K562 (cell line): ENCODE measurements around the gene DHDH. TPM values are rescaled to one million over a fixed set of nuclear protein-coding genes. Genes with fewer than 3 reads are reported as not detected.
A peak's percentile ranks its signal among the peaks of the same experiment; 100 is the strongest.

Experiments used
- ATF4 ChIP-seq: fragments of 450-650 bp; formaldehyde crosslinking; IDR thresholded peaks from 2 replicates; pipeline ENCODE4 v1.4.0; 2022; ENCODE audit warnings: mild to moderate bottlenecking, moderate library complexity
- BRD9 ChIP-seq: fragments of 450-650 bp; IDR thresholded peaks from 2 replicates; pipeline ENCODE4 v1.6.1; 2018; ENCODE audit warnings: low read depth; ENCODE audit not compliant: partially characterized antibody
- CXXC5 ChIP-seq: fragments of 250-450 bp; sonication (Bioruptor Pico); IDR thresholded peaks from 2 replicates; pipeline ENCODE4 v1.8.0; 2022; ENCODE audit warnings: inconsistent platforms, mild to moderate bottlenecking, moderate library complexity
- FOXA3 ChIP-seq, 2 experiments: fragments of 450-650 bp in 1 of 2; sonication (generic) in 1 of 2; formaldehyde crosslinking; IDR thresholded peaks in 1 of 2; conservative IDR thresholded peaks in 1 of 2; 2 replicates each; pipeline versions ENCODE4 v1.4.0 to v1.8.0; 2020 to 2022; ENCODE audit warnings: mild to moderate bottlenecking in 2 of 2, missing genetic modification reagents in 1 of 2
- GATA2 ChIP-seq: sonication (generic); formaldehyde crosslinking; IDR thresholded peaks from 2 replicates; pipeline ENCODE4 v1.4.0; 2020; ENCODE audit warnings: mild to moderate bottlenecking, missing genetic modification reagents
- GTF2E2 ChIP-seq: fragments of 200-800 bp; sonication (Bioruptor generic); IDR thresholded peaks from 2 replicates; pipeline ENCODE4 v1.6.1; 2016; ENCODE audit warnings: missing genetic modification characterization, missing compliant biosample characterization
- HCFC1 ChIP-seq: IDR thresholded peaks from 2 replicates; pipeline ENCODE4 v1.6.1; 2012; ENCODE audit warnings: low read depth, low read length, improper control_type of control experiment
- HNRNPK ChIP-seq: fragments of 200-400 bp; formaldehyde crosslinking; IDR thresholded peaks from one replicate; pipeline ENCODE4 v1.6.1; 2018; ENCODE audit warnings: mild to moderate bottlenecking, low read depth, low read length; ENCODE audit not compliant: poor library complexity, severe bottlenecking
- HSF4 ChIP-seq: fragments of 250-450 bp; sonication (Bioruptor Pico); IDR thresholded peaks from 2 replicates; pipeline ENCODE4 v2.1.2; 2022; ENCODE audit warnings: mild to moderate bottlenecking, moderate library complexity, borderline replicate concordance
- KAT2B ChIP-seq: IDR thresholded peaks from one replicate; pipeline ENCODE4 v1.6.1; 2012; ENCODE audit warnings: low read depth, mild to moderate bottlenecking, control low read depth, inconsistent platforms, low read length, moderate library complexity
- PHF20 ChIP-seq: fragments of 450-650 bp; IDR thresholded peaks from 2 replicates; pipeline ENCODE4 v1.6.1; 2018; ENCODE audit not compliant: partially characterized antibody
- PURB ChIP-seq: sonication (generic); formaldehyde crosslinking; IDR thresholded peaks from 2 replicates; pipeline ENCODE4 v1.9.0; 2021; ENCODE audit warnings: low read depth, mild to moderate bottlenecking, missing genetic modification reagents
- RB1 ChIP-seq: fragments of 450-650 bp; IDR thresholded peaks from 2 replicates; pipeline ENCODE4 v1.6.1; 2017; ENCODE audit warnings: low read depth, mild to moderate bottlenecking
- SRF ChIP-seq, 2 experiments: fragments of 250-450, 450-650 bp in 1 of 2; sonication (Bioruptor Pico) in 1 of 2; sonication (generic) in 1 of 2; formaldehyde crosslinking; IDR thresholded peaks; 2 replicates each; pipeline versions ENCODE4 v1.5.0 to v1.5.1; 2020 to 2022; ENCODE audit warnings: mild to moderate bottlenecking in 1 of 2, missing genetic modification reagents in 1 of 2
- TFAP4 ChIP-seq: sonication (generic); formaldehyde crosslinking; IDR thresholded peaks from 2 replicates; pipeline ENCODE4 v1.8.0; 2022; ENCODE audit warnings: missing genetic modification reagents, mild to moderate bottlenecking, moderate library complexity, borderline replicate concordance
- THAP12 ChIP-seq: fragments of 250-450 bp; sonication (Bioruptor Pico); IDR thresholded peaks from 2 replicates; pipeline ENCODE4 v1.9.0; 2021; ENCODE audit warnings: mild to moderate bottlenecking, inconsistent platforms
- YY1 ChIP-seq, 3 experiments: IDR thresholded peaks; 2 replicates each; pipeline ENCODE4 v1.6.1; 2011; ENCODE audit warnings: low read length in 2 of 3, mild to moderate bottlenecking in 2 of 3, moderate library complexity in 2 of 3, borderline replicate concordance in 1 of 3, control low read depth in 1 of 3, low read depth in 1 of 3; ENCODE audit not compliant: insufficient read depth in 3 of 3, insufficient replicate concordance in 2 of 3, control insufficient read depth in 1 of 3, insufficient read length in 1 of 3; ENCODE audit errors: extremely low read depth in 1 of 3
- ZC3H11A ChIP-seq: IDR thresholded peaks from 2 replicates; pipeline ENCODE4 v1.6.1; 2012; ENCODE audit warnings: low read depth, low read length, improper control_type of control experiment
- ZNF165 ChIP-seq: fragments of 250-450 bp; sonication (Bioruptor Pico); IDR thresholded peaks from 2 replicates; pipeline ENCODE4 v1.4.0; 2020; ENCODE audit warnings: borderline replicate concordance
- ZNF311 ChIP-seq: fragments of 250-450 bp; sonication (Bioruptor Pico); IDR thresholded peaks from 2 replicates; pipeline ENCODE4 v1.4.0; 2020; ENCODE audit warnings: mild to moderate bottlenecking, moderate library complexity
- polyA plus RNA-seq, 8 experiments: library from polyadenylated mRNA; depleted of rRNA in 4 of 8; stranded (reverse) in 5 of 8; unstranded in 3 of 8; fragments of >200 nt; fragmentation: Nextera tagmentation in 2 of 8; fragmentation: Illumina TruSeq in 1 of 8; extraction: Ambion mirVana in 2 of 8; extraction: Trizol in 1 of 8; gene quantifications; 2 replicates each; pipeline versions ENCODE4 v1.2.1 to v1.2.3, GENCODE V29; 2011 to 2014; ENCODE audit warnings: inconsistent platforms in 1 of 8, missing spikeins in 1 of 8
- total RNA-seq, 7 experiments: library from RNA; depleted of rRNA in 6 of 7; stranded (reverse); fragments of >200 nt in 6 of 7; fragmentation: Illumina TruSeq in 2 of 7; extraction: Trizol in 2 of 7; gene quantifications; 2 replicates each; pipeline versions ENCODE4 v1.2.1 to v1.2.3, GENCODE V29; 2011 to 2021; ENCODE audit warnings: low replicate concordance in 1 of 7
- TF ChIP-seq, protein P1 (sequence below): fragments of 450-650 bp; IDR thresholded peaks from 2 replicates; pipeline ENCODE4 v1.6.1; 2016; ENCODE audit warnings: missing biosample characterization, missing genetic modification characterization

The DHDH gene
- total and polyA plus RNA-seq, 9 of the 15 experiments (the other 6 are each of a cell fraction or from before 2014, with no cell fraction given): 0.37 to 1.9 (median 0.87) TPM

DNA sequence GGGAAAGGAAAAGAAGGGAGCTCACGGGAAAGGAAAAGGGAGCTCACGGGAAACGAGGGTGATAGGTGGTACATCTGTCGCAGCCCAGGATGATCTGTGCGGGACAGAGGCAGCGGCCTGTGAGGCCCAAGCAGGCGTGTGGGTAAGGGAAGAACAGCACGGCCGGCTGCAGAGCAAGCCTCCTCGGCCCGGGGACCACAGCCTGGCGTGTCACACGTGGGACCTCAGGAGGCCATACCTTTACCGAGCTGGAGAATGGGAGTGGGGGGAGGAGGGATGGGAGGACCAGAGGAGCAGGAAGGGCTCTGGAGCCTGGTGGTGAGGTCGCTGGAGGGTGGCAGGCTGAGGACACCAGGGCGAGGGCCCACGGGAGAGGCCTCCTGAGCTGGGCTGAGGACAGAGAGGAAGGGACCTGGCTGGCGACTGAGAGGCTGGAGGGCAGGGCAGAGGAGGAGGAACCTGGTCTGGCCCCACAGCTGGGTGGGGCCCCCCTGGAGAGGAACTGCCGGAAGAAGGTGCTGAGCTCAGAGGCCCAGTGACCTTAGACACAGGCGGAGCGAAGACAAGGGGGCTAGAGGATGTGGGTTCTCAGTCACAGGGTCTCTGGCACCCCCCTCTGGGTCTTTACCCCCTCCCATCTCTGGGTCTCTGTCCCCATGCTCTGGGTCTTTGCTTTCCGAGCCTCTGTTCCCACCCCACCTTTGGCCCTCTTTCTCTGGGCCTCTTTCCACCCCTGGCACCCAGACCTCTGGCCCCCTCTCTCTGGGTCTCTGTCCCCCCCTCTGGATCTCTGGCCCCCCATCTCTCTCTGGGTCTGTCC is 28.7 kb downstream of the DHDH start (continued):
- TF ChIP-seq YY1 (IDR thresholded peaks at IDR 0.05; ENCODE audit: borderline replicate concordance in 1 of 3, control insufficient read depth in 1 of 3, extremely low read depth in 1 of 3, insufficient read depth in 3 of 3, insufficient read length in 1 of 3, insufficient replicate concordance in 2 of 3, low read depth in 1 of 3, low read length in 2 of 3) (peak in 1 of 3 experiments; percentile 14), TFAP4 (peak; percentile 97), SRF (CRISPR knock-in tag; IDR thresholded peaks at IDR 0.05) (peak in 1 of 2 experiments; percentile 77; a peak in 1 of 4 replicates), ZNF165 (CRISPR knock-in tag) (no peak), PHF20 (peak; percentile 22), HCFC1 (no peak), BRD9 (peak; percentile 67), PURB (CRISPR knock-in tag) (no peak), FOXA3 (CRISPR knock-in tag; conservative IDR thresholded peaks at IDR 0.05 in 1 of 2, IDR thresholded peaks at IDR 0.05 in 1 of 2) (no peak), ATF4 (CRISPR knock-in tag) (no peak; the same call in 1 of the 2 replicates), RB1 (peak; percentile 26; the same call in 1 of the 2 replicates), ZC3H11A (no peak), GATA2 (no peak), CXXC5 (CRISPR knock-in tag) (peak; percentile 66), HNRNPK (no peak), GTF2E2 (tag) (no peak), HSF4 (CRISPR knock-in tag) (no peak), KAT2B (no peak), THAP12 (CRISPR knock-in tag) (peak; percentile 89), ZNF311 (CRISPR knock-in tag) (no peak)
- TF ChIP-seq, protein P1, sequence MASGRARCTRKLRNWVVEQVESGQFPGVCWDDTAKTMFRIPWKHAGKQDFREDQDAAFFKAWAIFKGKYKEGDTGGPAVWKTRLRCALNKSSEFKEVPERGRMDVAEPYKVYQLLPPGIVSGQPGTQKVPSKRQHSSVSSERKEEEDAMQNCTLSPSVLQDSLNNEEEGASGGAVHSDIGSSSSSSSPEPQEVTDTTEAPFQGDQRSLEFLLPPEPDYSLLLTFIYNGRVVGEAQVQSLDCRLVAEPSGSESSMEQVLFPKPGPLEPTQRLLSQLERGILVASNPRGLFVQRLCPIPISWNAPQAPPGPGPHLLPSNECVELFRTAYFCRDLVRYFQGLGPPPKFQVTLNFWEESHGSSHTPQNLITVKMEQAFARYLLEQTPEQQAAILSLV (tag): no peak
